ENCODE measurements around the gene C6orf47.
A peak's percentile ranks its signal among the peaks of the same experiment; 100 is the strongest.

The C6orf47 gene

GRCh38 chr6:31658983-31659648, 1.5 kb downstream of the C6orf47 start:
- no peak for DNase-seq

GRCh38 chr6:31658158-31658688, 2.4 kb downstream of the C6orf47 start:
- DNase-seq = no peak

DNA sequence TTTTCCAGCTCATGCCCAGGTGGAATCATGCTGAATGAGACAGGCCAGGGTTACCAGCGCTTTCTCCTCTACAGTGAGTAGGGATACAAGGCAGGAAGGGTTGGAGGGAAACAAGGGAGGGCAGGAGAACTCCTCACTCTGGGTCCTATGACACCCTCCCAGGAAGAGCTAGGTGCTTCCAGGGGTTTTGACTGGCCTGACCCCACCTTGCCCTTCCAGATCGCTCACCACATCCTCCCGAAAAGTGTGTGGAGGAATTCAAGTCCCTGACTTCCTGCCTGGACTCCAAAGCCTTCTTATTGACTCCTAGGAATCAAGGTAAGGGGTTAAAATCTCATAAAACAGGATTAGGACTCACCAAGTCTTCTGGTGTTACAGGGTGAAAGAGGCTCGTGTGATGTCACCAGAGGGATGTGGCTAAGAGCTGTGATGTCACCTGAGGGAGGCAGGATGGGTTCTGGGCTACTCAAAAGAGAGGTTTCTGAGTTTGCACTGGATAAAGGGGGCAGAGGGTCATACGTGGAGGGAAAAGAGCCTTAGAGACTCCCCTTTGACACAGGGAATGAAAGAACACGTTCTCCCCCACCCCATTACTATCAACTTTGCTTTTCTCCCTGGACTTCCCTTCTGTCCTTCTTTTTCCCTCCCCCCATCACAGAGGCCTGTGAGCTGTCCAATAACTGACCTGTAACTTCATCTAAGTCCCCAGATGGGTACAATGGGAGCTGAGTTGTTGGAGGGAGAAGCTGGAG, 3.0 kb downstream of the C6orf47 start:
- peak; percentile 29 to 31 for DNase-seq

DNA sequence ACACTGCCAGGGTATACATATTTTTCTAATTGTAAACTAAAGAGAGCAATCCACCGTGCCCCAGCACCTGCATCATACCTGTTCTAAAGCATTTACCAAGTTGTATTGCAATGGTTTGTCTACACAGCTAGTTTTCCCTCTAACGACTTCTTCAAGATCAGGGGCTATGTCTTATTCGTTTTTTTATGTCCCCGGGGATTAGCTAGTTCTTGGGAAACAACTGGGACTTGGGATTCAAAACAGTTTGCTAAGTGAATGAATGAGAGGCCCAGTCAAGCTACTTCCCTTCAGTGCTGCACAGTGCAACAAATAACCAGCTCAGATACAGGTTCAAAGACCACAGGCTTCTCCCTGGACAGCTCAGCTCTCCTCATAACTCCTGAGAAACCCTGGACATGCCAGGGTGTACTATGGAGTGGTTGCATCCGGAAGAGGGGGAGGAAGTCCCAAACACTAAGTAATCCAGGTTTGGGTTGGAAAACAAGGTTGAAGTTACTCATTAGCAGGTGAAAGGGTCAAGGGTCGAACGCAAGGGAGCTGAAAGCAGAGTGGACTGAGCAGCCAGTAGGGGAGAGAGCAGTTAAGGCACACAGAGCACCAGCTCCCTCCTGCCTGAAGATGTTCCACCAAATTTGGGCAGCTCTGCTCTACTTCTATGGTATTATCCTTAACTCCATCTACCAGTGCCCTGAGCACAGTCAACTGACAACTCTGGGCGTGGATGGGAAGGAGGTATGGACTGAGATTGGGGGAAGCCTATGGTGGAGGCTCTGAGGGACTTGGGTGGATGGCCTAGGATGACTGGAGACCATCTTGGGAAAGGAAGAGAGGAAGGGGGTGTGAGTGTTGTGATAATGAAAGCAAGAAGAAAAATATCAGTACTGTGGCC, 5.0 kb downstream of the C6orf47 start, which contains the start of gene APOM:
Gene APOM (plus strand): TSS at position 546 of the 889 bp plus-strand sequence. CDS start 73 bp downstream, at position 619.
- no peak for DNase-seq

DNA sequence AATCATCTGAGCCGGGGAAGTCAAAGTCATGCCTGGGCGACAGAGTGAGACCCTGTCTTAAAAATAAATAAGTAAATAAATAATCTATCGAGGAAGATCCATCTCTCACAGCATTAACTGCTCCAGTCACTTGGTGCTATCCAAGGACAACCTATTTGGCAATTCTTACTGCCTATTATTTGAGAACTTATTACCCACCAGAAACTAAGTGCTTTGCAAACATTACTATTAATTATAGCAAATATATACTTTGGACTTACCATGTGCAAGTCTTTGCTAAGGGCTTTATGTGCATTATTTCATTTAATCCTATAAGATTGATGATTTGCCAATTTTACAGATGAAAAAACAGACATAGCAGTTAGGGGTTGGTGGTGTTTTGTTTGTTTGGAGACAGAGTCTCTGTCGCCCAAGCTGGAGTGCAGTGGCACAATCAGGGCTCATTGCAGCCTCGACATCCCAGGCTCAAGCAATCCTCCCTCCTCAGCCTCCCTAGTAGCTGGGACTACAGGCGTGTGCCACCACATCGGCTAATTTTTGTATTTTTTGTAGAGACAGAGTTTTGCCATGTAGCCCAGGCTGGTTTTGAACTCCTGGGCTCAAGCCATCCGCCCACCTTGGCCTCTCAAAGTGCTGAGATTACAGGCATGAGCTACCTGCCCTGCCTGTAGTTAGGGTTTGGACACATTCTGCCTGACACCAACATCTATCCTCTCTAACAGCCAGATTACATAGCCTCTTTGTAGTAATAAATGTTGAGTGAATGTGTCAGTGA, 5.8 kb downstream of the C6orf47 start:
- DNase-seq = no peak

DNA sequence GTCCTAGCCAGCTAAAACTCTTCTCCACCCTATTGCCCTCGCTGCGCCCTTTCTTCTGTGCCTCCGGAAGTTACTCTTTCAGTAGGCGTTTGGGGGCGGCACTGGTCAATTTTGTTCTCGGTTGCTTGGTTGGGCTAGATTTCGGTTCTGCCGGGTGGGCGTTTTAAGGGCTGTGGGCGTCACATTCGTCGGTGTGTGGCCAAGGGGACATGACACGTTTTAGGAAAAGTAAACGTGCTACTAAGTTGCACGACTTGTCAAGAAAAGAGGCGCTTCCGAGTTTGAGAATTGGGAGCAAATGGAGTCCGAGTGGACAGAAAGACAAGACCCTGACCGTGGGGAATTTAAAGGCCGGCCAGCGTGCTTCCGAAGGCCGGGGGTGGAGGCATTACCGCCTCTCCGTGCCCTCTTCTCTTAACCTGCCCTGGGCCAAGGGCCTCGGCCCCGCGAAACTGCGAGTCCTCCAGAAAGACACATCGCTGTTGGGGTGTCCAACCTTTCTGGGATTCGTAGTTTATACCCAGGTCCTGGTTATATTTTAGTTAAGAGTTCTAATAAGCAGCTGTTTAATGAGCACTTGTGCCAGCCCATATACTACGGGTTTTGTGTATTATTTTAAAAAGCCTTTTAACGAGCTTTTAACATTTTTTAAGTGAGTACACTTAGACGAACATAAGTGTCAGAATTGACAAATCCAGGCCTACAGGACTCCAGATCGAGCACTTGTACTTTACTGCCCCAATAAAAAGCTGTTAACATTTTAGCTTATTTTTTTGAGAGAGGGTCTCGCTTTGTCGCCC, 7.5 kb downstream of the C6orf47 start:
- DNase-seq = peak; percentile 90 to 92

GRCh38 chr6:31651602-31652191, 8.9 kb downstream of the C6orf47 start:
- no peak for DNase-seq

GRCh38 chr6:31645325-31645724, 15.3 kb downstream of the C6orf47 start:
- DNase-seq = no peak

DNA sequence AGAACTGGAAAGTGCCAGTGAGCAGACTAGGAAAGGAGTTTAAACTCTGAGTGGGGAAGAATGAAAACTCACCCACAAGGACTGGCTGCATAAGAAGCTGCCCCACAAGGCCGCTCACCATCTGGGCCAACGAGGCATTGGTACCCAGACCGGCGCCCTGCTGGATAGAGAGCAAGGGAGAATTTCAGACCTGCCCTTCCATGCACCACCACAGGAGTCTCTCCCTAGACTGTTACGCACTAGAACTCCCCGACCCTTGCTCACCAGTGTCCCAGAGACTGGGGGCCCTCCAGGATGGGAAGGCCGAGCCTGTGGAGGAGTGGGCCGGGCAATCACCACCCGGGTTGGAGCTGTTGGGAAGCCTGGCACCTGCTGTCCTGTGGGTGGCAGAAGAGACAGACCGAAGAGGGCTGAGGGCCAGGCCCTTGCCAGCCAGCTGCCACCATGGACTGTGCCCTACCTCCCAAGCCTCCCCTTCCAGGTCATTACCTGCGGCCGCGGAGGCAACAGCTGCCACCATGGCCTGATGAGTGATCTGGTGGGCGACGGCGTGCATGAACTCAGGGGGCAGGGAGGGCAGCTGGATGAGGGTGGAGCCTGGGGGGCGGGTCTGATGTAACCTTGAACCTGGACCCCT, 16.6 kb downstream of the C6orf47 start:
- DNase-seq = no peak

DNA sequence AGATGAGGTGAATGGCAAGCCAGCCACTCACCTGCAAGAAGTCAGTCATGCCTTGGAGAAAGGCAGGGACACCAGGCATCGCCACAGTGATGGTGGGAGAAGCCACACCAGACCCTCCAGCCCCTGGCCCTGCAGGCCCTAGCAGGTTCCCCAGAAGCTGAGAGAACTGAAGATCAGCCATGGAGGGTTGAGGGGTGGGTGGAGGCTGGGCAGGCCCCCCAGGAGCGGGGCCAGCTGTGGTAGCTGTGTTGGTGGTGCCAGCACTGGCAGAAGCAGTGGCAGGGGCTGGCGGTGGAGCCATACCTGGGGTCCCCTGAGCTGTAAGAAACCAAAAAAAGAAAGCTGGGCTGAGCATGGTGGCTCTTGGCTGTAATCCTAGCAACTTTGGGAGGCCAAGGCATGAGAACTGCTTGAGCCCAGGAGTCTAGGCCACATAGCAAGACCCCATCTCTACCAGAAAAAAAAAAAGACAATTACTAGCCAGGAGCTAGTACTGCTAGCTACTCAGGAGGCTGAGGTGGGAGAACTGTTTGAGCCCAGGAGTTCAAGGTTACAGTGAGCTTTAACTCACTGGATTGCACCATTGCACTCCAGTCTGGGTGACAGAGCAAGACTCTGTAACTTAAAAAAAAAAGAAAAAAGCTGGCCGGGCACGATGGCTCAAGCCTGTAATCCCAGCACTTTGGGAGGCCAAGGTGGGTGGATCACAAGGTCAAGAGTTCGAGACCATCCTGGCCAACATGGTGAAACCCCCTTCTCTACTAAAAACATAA, 17.6 kb downstream of the C6orf47 start:
- DNase-seq = no peak

- DNase-seq = no peak
These were observed 19.2 kb downstream of the C6orf47 start for GRCh38 chr6:31641370-31641769.

DNA sequence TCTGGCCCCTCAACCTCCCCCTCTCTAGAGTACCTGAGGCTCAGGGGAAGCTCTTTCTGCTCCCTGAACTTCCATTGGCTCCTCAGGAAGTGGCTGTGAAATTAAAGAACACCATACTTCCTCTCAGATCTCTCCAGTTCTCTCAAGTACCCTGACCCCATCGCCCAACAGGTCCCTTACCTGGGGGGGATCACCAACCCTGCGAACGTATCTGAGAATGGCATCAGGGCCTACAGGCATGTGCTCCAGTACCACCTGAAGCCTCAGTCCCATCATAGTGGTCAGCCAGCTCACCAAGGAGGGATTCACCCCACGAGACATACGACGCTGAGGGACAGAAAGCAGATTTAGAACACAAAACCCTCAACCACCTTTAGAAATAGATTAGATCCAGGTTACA, 20.0 kb downstream of the C6orf47 start:
- no peak for DNase-seq

GRCh38 chr6:31639449-31639861, 21.1 kb downstream of the C6orf47 start:
- no peak for DNase-seq

DNA sequence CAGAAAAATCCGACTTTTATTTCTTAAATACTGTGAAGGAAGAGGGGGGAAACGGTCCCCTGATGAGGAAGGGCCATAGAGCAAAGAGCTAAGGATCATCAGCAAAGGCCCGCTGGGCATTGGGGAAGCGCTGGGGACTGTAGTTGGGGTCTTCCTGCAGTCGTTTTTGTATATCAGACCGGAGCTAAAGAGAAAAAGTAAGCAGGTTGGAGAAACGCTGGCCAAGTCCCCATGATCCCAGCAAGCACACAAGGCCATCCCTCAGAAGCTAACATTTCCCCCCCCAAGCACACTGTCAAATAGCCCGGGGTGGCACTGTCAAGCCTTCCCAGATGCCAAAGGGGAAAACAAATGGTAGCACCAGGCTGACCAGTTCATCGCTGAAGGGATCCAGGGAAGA, 21.5 kb downstream of the C6orf47 start:
- DNase-seq = no peak

DNA sequence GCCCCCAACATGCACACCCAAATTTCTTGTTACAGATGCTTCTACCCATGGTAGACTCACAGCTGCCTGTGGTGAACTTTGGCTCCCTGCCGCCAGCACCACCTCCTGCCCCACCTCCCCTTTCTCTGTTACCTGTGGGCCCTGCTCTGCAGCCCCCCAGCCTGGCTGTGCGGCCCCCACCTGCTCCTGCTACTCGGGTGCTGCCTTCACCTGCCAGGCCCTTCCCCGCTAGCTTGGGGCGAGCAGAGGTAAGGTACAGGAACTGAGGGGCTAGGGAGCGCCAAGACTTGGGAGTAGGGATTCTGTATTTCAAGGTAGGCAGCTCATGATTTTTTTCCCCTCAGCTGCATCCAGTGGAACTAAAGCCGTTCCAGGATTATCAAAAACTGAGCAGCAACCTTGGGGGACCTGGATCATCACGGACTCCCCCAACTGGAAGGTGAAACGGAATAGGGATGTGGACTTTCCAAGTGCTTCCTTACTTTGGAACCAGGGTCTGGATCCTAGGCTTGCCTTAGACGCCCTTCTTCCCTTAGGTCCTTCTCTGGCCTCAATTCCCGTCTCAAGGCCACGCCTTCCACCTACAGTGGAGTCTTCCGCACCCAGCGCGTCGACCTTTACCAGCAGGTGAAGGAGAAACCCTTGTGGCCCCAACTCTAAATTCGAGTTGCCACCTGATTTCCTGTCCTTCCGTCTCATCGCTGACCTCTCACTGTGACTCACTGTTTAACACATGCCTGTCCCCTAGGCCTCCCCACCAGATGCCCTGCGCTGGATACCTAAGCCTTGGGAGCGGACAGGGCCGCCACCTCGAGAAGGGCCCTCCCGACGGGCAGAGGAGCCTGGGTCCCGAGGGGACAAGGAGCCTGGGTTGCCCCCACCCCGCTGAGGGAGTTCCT, 23.6 kb downstream of the C6orf47 start:
- DNase-seq = no peak

DNA sequence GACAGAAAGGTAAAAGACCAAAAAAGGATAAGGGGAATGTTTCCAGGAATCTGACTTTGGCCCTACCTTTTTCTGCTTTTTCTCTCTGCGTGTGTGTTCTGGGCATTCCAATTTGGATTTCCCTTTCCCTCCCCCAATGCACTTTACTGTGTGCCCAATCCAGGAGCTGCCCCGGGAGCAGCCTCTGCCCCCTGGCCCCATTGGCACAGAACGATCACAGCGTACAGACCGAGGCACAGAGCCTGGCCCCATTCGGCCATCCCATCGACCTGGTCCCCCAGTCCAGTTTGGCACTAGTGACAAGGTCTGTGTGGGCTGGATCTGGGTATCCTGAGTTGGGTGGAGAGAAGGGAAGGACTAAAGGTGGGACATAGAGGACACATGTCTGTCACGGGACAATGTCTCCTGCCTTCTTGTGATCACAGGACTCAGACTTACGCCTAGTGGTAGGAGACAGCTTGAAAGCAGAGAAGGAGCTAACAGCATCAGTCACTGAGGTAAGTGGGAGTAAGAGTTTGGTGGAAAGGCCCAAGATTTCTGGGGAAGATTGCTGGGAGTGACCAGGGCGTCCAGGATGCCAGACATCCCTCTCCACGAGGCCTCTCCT, 25.5 kb downstream of the C6orf47 start:
- DNase-seq = no peak

GRCh38 chr6:31634131-31634530, 26.4 kb downstream of the C6orf47 start:
- no peak for DNase-seq

DNA sequence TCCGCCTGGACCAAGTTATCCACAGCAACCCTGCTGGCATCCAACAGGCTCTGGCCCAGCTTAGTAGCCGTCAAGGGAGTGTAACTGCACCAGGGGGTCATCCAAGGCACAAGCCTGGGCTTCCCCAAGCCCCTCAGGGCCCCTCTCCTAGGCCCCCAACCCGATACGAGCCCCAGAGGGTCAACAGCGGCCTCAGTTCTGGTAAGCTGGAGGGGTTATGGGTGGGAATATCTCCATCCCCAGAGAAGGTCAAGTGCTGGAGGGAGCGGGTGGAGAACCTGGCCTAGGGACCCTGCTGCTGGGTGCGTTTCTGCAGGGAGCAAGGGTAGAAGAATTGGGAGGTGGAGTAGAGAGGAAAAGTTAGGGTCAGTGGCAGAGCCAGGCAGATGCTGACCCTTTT, 27.1 kb downstream of the C6orf47 start:
- DNase-seq = no peak
